Duodenal mucosa (tissue), 2 donors: ENCODE measurements around the gene COL16A1.

Experiments
- H3K27ac ChIP-seq: one replicate; pipeline ENCODE4 v1.7.0; 2013; ENCODE audit warnings: low read depth, low read length
- H3K27me3 ChIP-seq, 2 donors: one replicate each; pipeline ENCODE4 v1.7.0; 2013; ENCODE audit warnings: low read length in 2 of 2, control low read depth in 1 of 2; ENCODE audit not compliant: insufficient read depth in 2 of 2, control insufficient read depth in 1 of 2
- H3K36me3 ChIP-seq, 2 donors: one replicate each; pipeline ENCODE4 v1.7.0; 2013; ENCODE audit warnings: low read length in 2 of 2, control low read depth in 1 of 2; ENCODE audit not compliant: insufficient read depth in 2 of 2, control insufficient read depth in 1 of 2
- H3K4me1 ChIP-seq, 2 donors: one replicate each; pipeline ENCODE4 v1.7.0; 2013; ENCODE audit warnings: low read length in 2 of 2, control low read depth in 1 of 2; ENCODE audit not compliant: insufficient read depth in 2 of 2, control insufficient read depth in 1 of 2
- H3K4me3 ChIP-seq, 2 donors: one replicate each; pipeline ENCODE4 v1.7.0; 2013; ENCODE audit warnings: low read length in 2 of 2, low read depth in 1 of 2
- H3K9ac ChIP-seq, 2 donors: one replicate each; pipeline ENCODE4 v1.7.0; 2013; ENCODE audit warnings: low read length in 2 of 2, low read depth in 1 of 2
- H3K9me3 ChIP-seq, 2 donors: one replicate each; pipeline ENCODE4 v1.7.0; 2013; ENCODE audit warnings: low read length in 2 of 2, control low read depth in 1 of 2; ENCODE audit not compliant: control insufficient read depth in 1 of 2

COL16A1 gene

DNA sequence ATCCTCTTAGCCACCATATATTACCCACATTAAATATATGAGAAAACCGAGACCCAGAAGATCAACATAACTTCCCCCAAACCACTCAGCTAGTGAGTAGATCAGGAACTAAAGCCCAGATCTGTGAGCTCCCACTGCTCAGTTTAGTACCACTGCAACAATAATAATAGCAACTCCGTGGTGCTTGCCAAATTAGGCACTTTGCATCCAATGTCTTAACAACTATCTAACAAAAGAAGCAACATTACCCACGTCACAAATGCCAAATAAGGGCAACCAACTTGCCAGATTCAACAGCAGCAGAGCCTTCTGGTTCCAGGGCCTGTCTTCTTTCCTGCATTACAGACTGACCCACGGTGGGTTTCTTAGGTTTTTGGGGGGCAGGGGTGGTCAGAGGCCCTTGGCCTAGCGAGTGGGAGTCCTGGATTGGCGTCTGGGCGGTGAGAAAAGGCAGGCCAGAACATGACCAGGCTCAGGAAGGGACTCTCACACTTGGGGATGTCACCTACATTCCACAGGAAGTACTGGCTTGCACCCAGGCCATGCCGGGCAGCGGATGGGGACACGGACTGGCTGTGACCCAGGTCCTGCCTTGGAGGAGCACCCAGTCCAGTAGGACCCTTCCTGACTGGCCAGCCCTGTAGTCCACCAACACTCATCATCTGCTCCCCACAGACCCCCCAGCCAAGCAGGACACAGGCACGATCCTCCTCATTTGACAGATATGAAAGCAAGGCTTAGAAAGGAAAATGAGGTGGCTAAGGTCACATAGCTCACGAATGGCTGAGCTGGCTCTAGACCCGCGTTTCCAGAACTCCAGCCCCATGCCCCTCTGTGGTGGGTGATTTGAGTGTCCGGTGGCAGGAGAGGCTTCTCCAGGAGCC lies 81.7 kb downstream of the COL16A1 start:
- Histone ChIP-seq H3K4me3 (no peak overlapping the region), H3K36me3 (peaks cover 0 to 1% of the 10 kb centered on the region in 2 donors), H3K9me3 (no peaks in the 10 kb centered on the region), H3K27ac (no peak overlapping the region), H3K4me1 (peaks cover 1 to 4% of the 10 kb centered on the region in 2 donors), H3K9ac (no peak overlapping the region), H3K27me3 (peaks cover 2 to 5% of the 10 kb centered on the region in 2 donors)

DNA sequence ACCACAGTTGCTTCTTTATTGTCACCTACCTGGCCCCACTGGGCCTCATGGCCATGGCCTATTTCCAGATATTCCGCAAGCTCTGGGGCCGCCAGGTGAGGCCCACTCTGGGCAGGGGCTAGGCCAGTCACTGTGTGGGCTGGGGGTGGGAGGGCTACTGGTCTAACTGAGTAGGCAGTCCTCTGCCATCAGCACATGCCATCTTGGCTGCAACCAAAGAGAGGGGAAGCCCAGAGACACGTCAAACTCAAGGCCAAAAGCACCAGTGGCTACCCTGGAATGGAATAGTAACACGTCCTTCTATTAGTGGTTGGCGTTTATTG lies 82.4 kb downstream of the COL16A1 start:
- H3K4me3 ChIP-seq = no peak overlapping the region
- peaks cover 7 to 9% of the 10 kb centered on the region in 2 donors for H3K27me3 ChIP-seq
- no peak overlapping the region for H3K27ac ChIP-seq
- no peaks in the 10 kb centered on the region for H3K36me3 ChIP-seq
- no peaks in the 10 kb centered on the region for H3K9me3 ChIP-seq
- H3K9ac ChIP-seq = no peak overlapping the region
- peaks cover 0 to 4% of the 10 kb centered on the region in 2 donors for H3K4me1 ChIP-seq

DNA sequence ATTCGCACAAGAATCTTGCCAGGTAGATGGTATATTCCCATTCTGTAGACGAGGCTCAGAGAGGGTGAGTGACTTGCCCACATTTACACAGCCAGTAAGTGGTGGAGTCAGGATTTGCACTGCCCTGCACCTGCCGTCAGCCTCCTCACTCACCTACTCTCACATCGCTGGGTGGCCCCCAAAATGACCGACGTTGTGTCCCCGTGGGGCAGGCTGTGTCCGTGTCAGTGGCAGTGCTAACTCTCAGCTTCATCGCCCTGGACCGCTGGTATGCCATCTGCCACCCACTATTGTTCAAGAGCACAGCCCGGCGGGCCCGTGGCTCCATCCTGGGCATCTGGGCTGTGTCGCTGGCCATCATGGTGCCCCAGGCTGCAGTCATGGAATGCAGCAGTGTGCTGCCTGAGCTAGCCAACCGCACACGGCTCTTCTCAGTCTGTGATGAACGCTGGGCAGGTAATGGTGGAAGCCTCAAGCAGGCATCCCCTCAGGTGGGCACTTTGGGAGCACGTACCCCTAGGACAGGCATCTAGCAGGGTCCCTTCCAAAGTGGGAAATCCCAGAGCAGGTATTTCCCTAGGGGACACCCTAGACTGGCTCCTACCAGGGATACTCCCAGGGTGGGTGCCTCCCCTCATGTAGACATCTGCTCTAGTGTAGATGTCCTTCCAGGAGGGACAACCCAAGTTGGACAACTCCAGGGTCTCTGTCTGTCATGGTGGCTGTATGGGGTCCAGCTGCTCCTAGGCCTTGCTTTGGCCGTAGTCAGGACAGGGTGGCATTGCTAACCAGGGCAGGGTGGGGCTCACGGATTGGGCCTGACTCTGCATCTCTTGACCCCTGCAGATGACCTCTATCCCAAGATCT lies 83.0 kb downstream of the COL16A1 start:
- Histone ChIP-seq H3K9me3 (no peaks in the 10 kb centered on the region), H3K27ac (no peak overlapping the region), H3K9ac (no peak overlapping the region), H3K36me3 (no peaks in the 10 kb centered on the region), H3K27me3 (peaks cover 10 to 14% of the 10 kb centered on the region in 2 donors), H3K4me1 (peaks cover 0 to 4% of the 10 kb centered on the region in 2 donors), H3K4me3 (no peak overlapping the region)

DNA sequence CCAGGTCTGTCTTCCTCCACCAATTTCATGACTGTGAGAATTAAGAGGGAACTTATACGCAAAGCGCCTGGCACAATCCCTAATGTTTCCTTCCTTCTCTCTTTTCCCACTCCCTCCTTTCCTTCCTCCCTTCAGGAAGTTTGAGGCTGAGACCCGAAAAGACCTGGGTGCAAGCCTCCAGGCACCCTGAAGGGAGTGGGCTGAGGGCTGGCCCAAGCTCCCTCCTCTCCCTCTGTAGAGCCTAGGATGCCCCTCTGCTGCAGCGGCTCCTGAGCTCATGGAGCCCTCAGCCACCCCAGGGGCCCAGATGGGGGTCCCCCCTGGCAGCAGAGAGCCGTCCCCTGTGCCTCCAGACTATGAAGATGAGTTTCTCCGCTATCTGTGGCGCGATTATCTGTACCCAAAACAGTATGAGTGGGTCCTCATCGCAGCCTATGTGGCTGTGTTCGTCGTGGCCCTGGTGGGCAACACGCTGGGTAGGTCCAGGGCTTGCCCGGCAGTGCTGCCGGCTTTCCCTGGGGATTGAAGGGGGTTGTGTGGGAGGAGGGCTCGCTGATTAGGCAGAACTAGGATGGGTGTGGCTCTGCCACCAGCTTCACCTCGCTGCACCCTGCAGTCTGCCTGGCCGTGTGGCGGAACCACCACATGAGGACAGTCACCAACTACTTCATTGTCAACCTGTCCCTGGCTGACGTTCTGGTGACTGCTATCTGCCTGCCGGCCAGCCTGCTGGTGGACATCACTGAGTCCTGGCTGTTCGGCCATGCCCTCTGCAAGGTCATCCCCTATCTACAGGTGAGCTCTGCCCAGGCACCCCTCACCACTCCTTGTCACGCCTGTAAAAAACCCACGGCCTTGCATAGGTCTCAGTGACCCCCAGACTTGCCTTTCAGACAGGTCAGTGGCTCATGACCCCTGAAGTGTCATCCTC lies 84.6 kb downstream of the COL16A1 start:
- H3K27ac ChIP-seq = no peak overlapping the region
- H3K4me1 ChIP-seq = peaks cover 0 to 4% of the 10 kb centered on the region in 2 donors
- peaks cover 10 to 15% of the 10 kb centered on the region in 2 donors for H3K27me3 ChIP-seq
- H3K4me3 ChIP-seq = no peak overlapping the region
- no peaks in the 10 kb centered on the region for H3K36me3 ChIP-seq
- H3K9ac ChIP-seq = no peak overlapping the region
- no peaks in the 10 kb centered on the region for H3K9me3 ChIP-seq

DNA sequence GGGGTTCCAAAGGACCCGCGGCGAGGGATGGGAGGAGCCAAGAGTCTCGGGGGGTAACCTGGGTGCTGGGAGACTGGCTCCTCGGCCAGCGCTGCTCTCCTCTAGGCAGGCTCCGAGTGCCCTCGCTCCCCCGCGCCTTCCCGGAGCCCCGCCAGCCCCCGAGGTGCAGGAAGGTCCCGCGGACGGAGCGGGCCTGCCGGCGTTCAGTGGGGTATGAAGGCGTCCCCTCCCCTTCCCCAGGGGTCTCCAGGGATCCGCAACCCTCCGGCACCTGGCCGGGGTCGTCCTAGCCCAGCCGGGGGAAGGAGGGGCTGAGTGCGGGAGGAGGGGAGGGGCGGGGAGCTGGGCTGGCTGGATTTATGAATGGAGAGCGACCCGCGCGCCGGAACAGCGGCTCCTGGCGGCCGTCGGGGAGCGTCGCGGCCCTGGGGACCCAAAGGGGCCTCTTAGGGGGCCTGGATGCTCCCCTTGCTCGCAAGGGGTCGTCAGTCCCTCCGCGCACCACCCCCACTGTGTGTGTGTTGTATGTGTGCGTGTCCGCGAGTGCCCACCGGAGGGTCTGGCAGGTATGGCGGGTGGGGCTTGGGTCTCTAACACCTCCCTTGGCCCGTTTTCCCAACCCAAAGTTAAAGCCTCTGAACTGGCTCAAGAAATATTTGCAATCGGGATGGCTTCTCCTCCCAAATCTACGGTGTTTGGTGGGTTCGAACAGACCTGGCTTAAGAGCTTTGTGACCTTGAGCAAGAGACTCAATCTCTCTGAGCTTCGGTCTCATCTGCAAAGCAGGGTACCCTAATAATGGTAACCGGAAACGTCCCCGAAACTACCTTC lies 85.7 kb downstream of the COL16A1 start:
- Histone ChIP-seq H3K27me3 (peaks cover 10 to 15% of the 10 kb centered on the region in 2 donors), H3K36me3 (no peaks in the 10 kb centered on the region), H3K4me1 (peaks cover 0 to 4% of the 10 kb centered on the region in 2 donors), H3K9me3 (no peaks in the 10 kb centered on the region), H3K27ac (no peak overlapping the region), H3K9ac (peak overlapping the region in 1 of 2 donors; percentile 8), H3K4me3 (peak overlapping the region; percentile 54 to 58)

DNA sequence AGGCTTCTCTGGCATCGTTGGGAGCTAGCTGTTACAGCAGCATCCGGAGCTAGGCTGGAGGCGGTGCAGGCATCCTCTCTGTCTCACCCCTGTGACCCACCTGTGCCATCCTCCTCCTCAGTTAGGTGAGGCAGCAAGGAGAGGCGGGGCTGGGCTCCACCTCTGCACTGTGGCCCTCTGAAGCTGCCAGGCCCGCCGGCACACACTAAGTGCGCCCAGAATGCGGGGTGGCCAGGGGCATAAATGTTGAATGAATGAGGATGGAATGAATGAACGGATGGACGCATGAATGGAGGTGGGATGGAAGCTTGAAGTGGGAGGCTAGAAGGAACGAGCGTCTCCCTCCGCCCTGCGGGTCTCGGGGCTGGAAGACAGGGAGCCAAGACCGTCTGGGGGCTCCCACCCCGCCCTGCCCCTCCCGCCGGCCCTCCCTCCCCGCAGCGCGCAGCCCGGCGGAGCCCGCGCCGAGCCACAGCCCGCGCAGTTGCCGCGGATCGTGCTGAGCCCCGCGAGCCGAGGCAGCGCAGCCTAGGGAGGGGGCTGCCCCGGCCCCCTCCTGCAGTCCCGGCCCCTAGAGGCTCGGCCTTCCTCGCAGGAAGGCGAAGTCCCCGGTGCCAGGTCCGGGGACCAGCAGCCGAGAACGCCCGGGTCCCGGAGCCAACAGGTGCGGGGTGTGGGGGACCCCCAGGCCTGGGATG lies 86.5 kb downstream of the COL16A1 start, which contains the start of gene HCRTR1:
HCRTR1 (plus strand) TSS at position 472 of the 698 bp plus-strand sequence. CDS start 1,504 bp downstream, outside the sequence.
- peak within 1 kb of the TSS in 1 of 2 donors; percentile 8 for H3K9ac ChIP-seq
- no peaks in the 10 kb centered on the region for H3K9me3 ChIP-seq

DNA sequence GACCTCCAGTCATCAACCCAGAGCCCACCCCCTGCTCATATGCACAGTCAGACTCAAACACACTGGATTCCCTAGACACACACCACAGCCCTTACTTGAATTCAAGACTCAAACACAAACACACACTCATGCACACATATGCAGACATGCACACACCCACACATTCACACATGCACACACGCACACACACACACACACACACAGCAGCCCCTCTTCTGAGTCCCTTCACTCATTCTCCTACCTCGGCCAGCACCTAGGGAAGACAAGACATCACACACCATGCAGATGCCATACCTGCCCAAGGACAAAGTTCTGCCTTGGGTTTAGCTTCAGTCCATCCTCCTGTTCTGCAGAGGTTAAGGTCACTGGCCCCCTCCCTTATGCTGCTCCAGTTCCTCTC lies 87.9 kb downstream of the COL16A1 start:
- Histone ChIP-seq H3K4me1 (peaks cover 0 to 4% of the 10 kb centered on the region in 2 donors), H3K36me3 (no peaks in the 10 kb centered on the region), H3K4me3 (no peak overlapping the region), H3K27me3 (peaks cover 10 to 15% of the 10 kb centered on the region in 2 donors), H3K9me3 (no peaks in the 10 kb centered on the region), H3K27ac (no peak overlapping the region), H3K9ac (no peak overlapping the region)

More for the DNA sequence above, 86.5 kb downstream of the COL16A1 start, which contains the start of gene HCRTR1:
- H3K27me3 ChIP-seq = peaks cover 10 to 15% of the 10 kb centered on the region in 2 donors
- H3K4me3 ChIP-seq = peak within 1 kb of the TSS; percentile 54 to 58
- H3K36me3 ChIP-seq = no peaks in the 10 kb centered on the region
- H3K4me1 ChIP-seq = peaks cover 0 to 4% of the 10 kb centered on the region in 2 donors
- no peak within 1 kb of the TSS for H3K27ac ChIP-seq

DNA sequence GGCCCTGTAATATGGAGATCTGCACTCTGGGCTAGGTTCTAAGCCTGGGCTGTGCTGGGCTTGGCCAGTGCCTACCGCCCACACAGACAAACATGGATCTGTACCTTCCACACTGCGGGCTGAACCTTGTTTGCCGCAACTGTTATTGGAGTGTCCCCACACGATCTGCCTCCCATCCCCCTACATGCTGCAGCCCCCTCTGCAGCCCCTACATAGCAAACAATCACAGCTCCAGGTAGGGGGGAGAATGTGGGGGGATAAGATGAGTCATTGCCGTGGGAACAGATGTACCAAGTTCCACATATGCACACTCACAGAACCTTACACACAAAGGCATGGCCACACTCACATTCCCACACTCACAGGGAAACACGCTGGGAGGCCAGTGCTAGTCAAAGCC lies 88.4 kb downstream of the COL16A1 start:
- H3K27ac ChIP-seq = no peak overlapping the region
- peaks cover 10 to 15% of the 10 kb centered on the region in 2 donors for H3K27me3 ChIP-seq
- no peak overlapping the region for H3K9ac ChIP-seq
- H3K4me3 ChIP-seq = no peak overlapping the region
- no peaks in the 10 kb centered on the region for H3K36me3 ChIP-seq
- no peaks in the 10 kb centered on the region for H3K9me3 ChIP-seq
- peaks cover 0 to 4% of the 10 kb centered on the region in 2 donors for H3K4me1 ChIP-seq
